Pancreas (tissue), 10 donors: ENCODE results near the gene IGF2. TPM values are rescaled to one million over a fixed set of nuclear protein-coding genes. Genes with fewer than 3 reads are reported as not detected.

ENCODE experiments used
- ATAC-seq, 4 donors: fragments of 200-7000 bp; cut with Tn5 transposase; one replicate each; pipeline versions ENCODE4 v1.8.0 to v1.9.1; 2020; ENCODE audit warnings: mild to moderate bottlenecking in 4 of 4, moderate library complexity in 4 of 4
- DNase-seq, 6 donors: peaks; one replicate each; pipeline ENCODE4 v3.0.0-alpha.2; 2020
- FAIRE-seq: peaks from 2 replicates; lab custom pipeline; 2012; peaks lifted over from hg19 to GRCh38; lab: Jason Lieb, UNC
- H3K27ac ChIP-seq, 4 donors: fragments of 200-600 bp; sonication (generic); 1 replicate in 3 of 4; 2 replicates in 1 of 4; pipeline versions ENCODE4 v1.5.0 to v1.8.0; 2020
- H3K27me3 ChIP-seq, 4 donors: fragments of 200-600 bp; one replicate each; pipeline ENCODE4 v1.8.0; 2021
- H3K36me3 ChIP-seq, 3 donors: fragments of 200-600 bp; sonication (generic) in 1 of 3; one replicate each; pipeline versions ENCODE4 v1.5.0 to v1.8.0; 2020 to 2021
- H3K4me1 ChIP-seq, 3 donors: fragments of 200-600 bp; one replicate each; pipeline ENCODE4 v1.8.0; 2021
- H3K4me3 ChIP-seq, 4 donors: fragments of 200-600 bp; sonication (generic) in 2 of 4; one replicate each; pipeline versions ENCODE4 v1.5.0 to v1.8.0; 2020 to 2021
- H3K9me3 ChIP-seq, 4 donors: fragments of 200-600 bp; one replicate each; pipeline ENCODE4 v1.8.0; 2021
- CTCF ChIP-seq, 4 donors: fragments of 200-600 bp; sonication (generic) in 3 of 4; IDR thresholded peaks; one replicate each; pipeline versions ENCODE4 v1.5.0 to v1.8.0; 2021; ENCODE audit warnings: antibody characterized with exemption in 4 of 4
- WGBS, 2 donors: extraction: QIAGEN DNeasy Blood & Tissue Kit; methylation state at CpG; one replicate each; pipeline ENCODE4 v1.1.7; 2013; 5-methylcytosine and 5-hydroxymethylcytosine counted together
- intact Hi-C, 3 donors: fragments of 100-400 bp; cut with DNase I; formaldehyde crosslinking; loops; one replicate each; pipeline versions ENCODE4 v1.11.1 to v1.14.2; 2022
- polyA plus RNA-seq, 2 donors: library from polyadenylated mRNA; stranded (reverse); fragments of 200-250 nt; gene quantifications; one replicate each; pipeline ENCODE4 v1.2.3, GENCODE V29; 2013
- total RNA-seq, 6 donors: library from RNA; stranded (reverse); fragmentation: NEBNext Ultra II Directional in 4 of 6; extraction: Animal tissue kit (Norgen Biotek cat#: 25700) in 4 of 6; gene quantifications; one replicate each; pipeline versions ENCODE4 v1.2.1 to v1.2.4, GENCODE V29; 2021 to 2023
- donor health status: healthy with polysubstance abuse.
- donor health status: DM: no; HTN: no; CAD: no; lungs with moderate emphysema.
- donor health status: DM: no; HTN: no; CAD: no.
- donor health status: control.
- donor health status: control.
- donor health status: Bipolar disorder and iron deficiency.
- donor health status: DM: yes; HTN: yes; CAD: no.
- donor health status: DM: no; HTN: no; CAD: no.
- donor health status: DM: no; HTN: no; CAD: no.
- donor health status: DM: yes; HTN: yes; CAD: no.

The IGF2 gene
- total and polyA plus RNA-seq, 8 donors, result 6.0 to 99.9 (median 21.5) TPM

GRCh38 chr11:2105511-2105910, 33.7 kb downstream of the IGF2 start:
- TF ChIP-seq CTCF (IDR thresholded peaks at IDR 0.05), result no peak
- Histone ChIP-seq H3K4me1 (no peaks in the 10 kb centered on the region), H3K9me3 (no peaks in the 10 kb centered on the region), H3K27ac (no peak overlapping the region), H3K4me3 (no peak overlapping the region), H3K27me3 (no peaks in the 10 kb centered on the region), H3K36me3 (no peaks in the 10 kb centered on the region)
- FAIRE-seq (no peak), ATAC-seq (no peak), DNase-seq (peak in 1 of 6 donors; percentile 43)
- 89 to 91% methylated on average over 7 of the region's 7 CpGs for WGBS, 2 donors
- intact Hi-C loops, result no loop called here

- no peaks in the 10 kb centered on the region for H3K9me3 ChIP-seq
- no peaks in the 10 kb centered on the region for H3K36me3 ChIP-seq
- no peak for FAIRE-seq
- peak in 2 of 6 donors; percentile 39 to 40 for DNase-seq
- no peak overlapping the region for H3K4me3 ChIP-seq
- no peak for TF ChIP-seq CTCF (IDR thresholded peaks at IDR 0.05)
- no peak for ATAC-seq
- intact Hi-C loops, result no loop called here
- WGBS, 2 donors, result 88 to 90% methylated on average over 18 of the region's 18 CpGs
- no peaks in the 10 kb centered on the region for H3K4me1 ChIP-seq
- no peak overlapping the region for H3K27ac ChIP-seq
- H3K27me3 ChIP-seq, result no peaks in the 10 kb centered on the region
Observed at GRCh38 chr11:2104524-2105440, 34.4 kb downstream of the IGF2 start.

GRCh38 chr11:2103668-2104523, 35.3 kb downstream of the IGF2 start:
- TF ChIP-seq CTCF (IDR thresholded peaks at IDR 0.05), result no peak
- intact Hi-C loops, result no loop called here
- no peaks in the 10 kb centered on the region for H3K9me3 ChIP-seq
- H3K27me3 ChIP-seq, result no peaks in the 10 kb centered on the region
- no peaks in the 10 kb centered on the region for H3K4me1 ChIP-seq
- WGBS, 2 donors, result 92 to 94% methylated on average over 25 of the region's 25 CpGs
- FAIRE-seq (no peak), DNase-seq (peak in 2 of 6 donors; percentile 44 to 47), ATAC-seq (no peak)
- no peak overlapping the region for H3K27ac ChIP-seq
- H3K4me3 ChIP-seq, result no peak overlapping the region
- H3K36me3 ChIP-seq, result no peaks in the 10 kb centered on the region

- ATAC-seq (no peak), DNase-seq (no peak), FAIRE-seq (no peak)
- Histone ChIP-seq H3K4me1 (no peaks in the 10 kb centered on the region), H3K9me3 (no peaks in the 10 kb centered on the region), H3K27me3 (no peaks in the 10 kb centered on the region), H3K4me3 (no peak overlapping the region), H3K36me3 (no peaks in the 10 kb centered on the region), H3K27ac (no peak overlapping the region)
- intact Hi-C loops, result no loop called here
- TF ChIP-seq CTCF (IDR thresholded peaks at IDR 0.05), result no peak
- 59 to 83% methylated on average over 2 of the region's 2 CpGs for WGBS, 2 donors
Observed at GRCh38 chr11:2102883-2103213, 36.3 kb downstream of the IGF2 start.
